ENCODE results near the gene KIAA1614. TPM values are rescaled to one million over a fixed set of nuclear protein-coding genes. Genes with fewer than 3 reads are reported as not detected.

KIAA1614 gene
- total RNA-seq, 2 experiments from 2014 or later, result 0.06 to 0.80 TPM

- ChIA-PET CTCF (ENCODE audit: unreplicated experiment) (no interaction called here), POLR2A (no interaction called here)
- no peak for DNase-seq (ENCODE audit: low spot score)
- no peaks in the 10 kb centered on the region for H4K20me1 ChIP-seq (ENCODE audit: insufficient read depth, low read length)
- H2AFZ ChIP-seq (ENCODE audit: low read length), result no peak overlapping the region
- H3K9me3 ChIP-seq (ENCODE audit: low read length), result no peaks in the 10 kb centered on the region
- H3K36me3 ChIP-seq (ENCODE audit: insufficient read depth, low read length), result no peaks in the 10 kb centered on the region
- no peak overlapping the region for H3K27ac ChIP-seq (ENCODE audit: low read depth, low read length, poor library complexity, severe bottlenecking)
- no TSS peak for BruUV-seq (replicated peaks)
- TF ChIP-seq CTCF (conservative IDR thresholded peaks at IDR 0.05; ENCODE audit: low read length) (no peak), EZH2phosphoT487 (IDR thresholded peaks at IDR 0.05; ENCODE audit: borderline replicate concordance, low read depth, low read length) (no peak)
- peaks cover 9% of the 10 kb centered on the region for H3K4me1 ChIP-seq (ENCODE audit: insufficient read depth, low read length, poor library complexity, severe bottlenecking)
- H3K79me2 ChIP-seq (ENCODE audit: insufficient read depth, low read depth, low read length), result no peaks in the 10 kb centered on the region
- H3K4me2 ChIP-seq (ENCODE audit: low read length), result no peak overlapping the region
- no peaks in the 10 kb centered on the region for H3K9me2 ChIP-seq (ENCODE audit: insufficient read depth, low read length)
- intact Hi-C loops (cut with micrococcal nuclease; ENCODE audit: unreplicated experiment), result no loop called here
- no peak overlapping the region for H3K4me3 ChIP-seq (ENCODE audit: low read depth, low read length, poor library complexity, severe bottlenecking)
Observed at GRCh38 chr1:180889325-180889724, 23.4 kb upstream of the KIAA1614 start.

- H3K4me2 ChIP-seq (ENCODE audit: low read length), result no peak overlapping the region
- no peak overlapping the region for H3K27ac ChIP-seq (ENCODE audit: low read depth, low read length, poor library complexity, severe bottlenecking)
- no peaks in the 10 kb centered on the region for H3K36me3 ChIP-seq (ENCODE audit: insufficient read depth, low read length)
- intact Hi-C loops (cut with micrococcal nuclease; ENCODE audit: unreplicated experiment), result no loop called here
- no peak for DNase-seq (ENCODE audit: low spot score)
- H2AFZ ChIP-seq (ENCODE audit: low read length), result no peak overlapping the region
- H3K79me2 ChIP-seq (ENCODE audit: insufficient read depth, low read depth, low read length), result no peaks in the 10 kb centered on the region
- POLR2A ChIA-PET, result no interaction called here
- H3K9me3 ChIP-seq (ENCODE audit: low read length), result no peaks in the 10 kb centered on the region
- H3K4me3 ChIP-seq (ENCODE audit: low read depth, low read length, poor library complexity, severe bottlenecking), result no peak overlapping the region
- BruUV-seq (replicated peaks), result no TSS peak
- CTCF ChIA-PET (ENCODE audit: unreplicated experiment), result no interaction called here
- H3K4me1 ChIP-seq (ENCODE audit: insufficient read depth, low read length, poor library complexity, severe bottlenecking), result peaks cover 9% of the 10 kb centered on the region
- no peaks in the 10 kb centered on the region for H3K9me2 ChIP-seq (ENCODE audit: insufficient read depth, low read length)
- no peak for TF ChIP-seq CTCF (conservative IDR thresholded peaks at IDR 0.05; ENCODE audit: low read length)
- TF ChIP-seq EZH2phosphoT487 (IDR thresholded peaks at IDR 0.05; ENCODE audit: borderline replicate concordance, low read depth, low read length), result no peak
- no peaks in the 10 kb centered on the region for H4K20me1 ChIP-seq (ENCODE audit: insufficient read depth, low read length)
Observed at GRCh38 chr1:180892272-180892671, 20.4 kb upstream of the KIAA1614 start.

GRCh38 chr1:180892675-180893074 is 20.0 kb upstream of the KIAA1614 start:
- H3K79me2 ChIP-seq (ENCODE audit: insufficient read depth, low read depth, low read length), result no peaks in the 10 kb centered on the region
- H3K27ac ChIP-seq (ENCODE audit: low read depth, low read length, poor library complexity, severe bottlenecking), result no peak overlapping the region
- no peak for DNase-seq (ENCODE audit: low spot score)
- TF ChIP-seq CTCF (conservative IDR thresholded peaks at IDR 0.05; ENCODE audit: low read length) (no peak), EZH2phosphoT487 (IDR thresholded peaks at IDR 0.05; ENCODE audit: borderline replicate concordance, low read depth, low read length) (no peak)
- BruUV-seq (replicated peaks), result no TSS peak
- H3K4me3 ChIP-seq (ENCODE audit: low read depth, low read length, poor library complexity, severe bottlenecking), result no peak overlapping the region
- H3K4me2 ChIP-seq (ENCODE audit: low read length), result no peak overlapping the region
- H3K36me3 ChIP-seq (ENCODE audit: insufficient read depth, low read length), result no peaks in the 10 kb centered on the region
- no peaks in the 10 kb centered on the region for H3K9me2 ChIP-seq (ENCODE audit: insufficient read depth, low read length)
- intact Hi-C loops (cut with micrococcal nuclease; ENCODE audit: unreplicated experiment), result no loop called here
- ChIA-PET POLR2A (no interaction called here), CTCF (ENCODE audit: unreplicated experiment) (no interaction called here)
- H3K4me1 ChIP-seq (ENCODE audit: insufficient read depth, low read length, poor library complexity, severe bottlenecking), result peaks cover 9% of the 10 kb centered on the region
- no peak overlapping the region for H2AFZ ChIP-seq (ENCODE audit: low read length)
- no peaks in the 10 kb centered on the region for H3K9me3 ChIP-seq (ENCODE audit: low read length)
- H4K20me1 ChIP-seq (ENCODE audit: insufficient read depth, low read length), result no peaks in the 10 kb centered on the region
